Raji (cell line): ENCODE measurements around the gene BCAS1.

ENCODE experiments used
- POLR2A ChIP-seq: IDR thresholded peaks from 2 replicates; pipeline ENCODE4 v1.6.1; 2011; ENCODE audit warnings: low read depth, low read length, control low read depth; ENCODE audit not compliant: insufficient read depth

The BCAS1 gene, protein sequence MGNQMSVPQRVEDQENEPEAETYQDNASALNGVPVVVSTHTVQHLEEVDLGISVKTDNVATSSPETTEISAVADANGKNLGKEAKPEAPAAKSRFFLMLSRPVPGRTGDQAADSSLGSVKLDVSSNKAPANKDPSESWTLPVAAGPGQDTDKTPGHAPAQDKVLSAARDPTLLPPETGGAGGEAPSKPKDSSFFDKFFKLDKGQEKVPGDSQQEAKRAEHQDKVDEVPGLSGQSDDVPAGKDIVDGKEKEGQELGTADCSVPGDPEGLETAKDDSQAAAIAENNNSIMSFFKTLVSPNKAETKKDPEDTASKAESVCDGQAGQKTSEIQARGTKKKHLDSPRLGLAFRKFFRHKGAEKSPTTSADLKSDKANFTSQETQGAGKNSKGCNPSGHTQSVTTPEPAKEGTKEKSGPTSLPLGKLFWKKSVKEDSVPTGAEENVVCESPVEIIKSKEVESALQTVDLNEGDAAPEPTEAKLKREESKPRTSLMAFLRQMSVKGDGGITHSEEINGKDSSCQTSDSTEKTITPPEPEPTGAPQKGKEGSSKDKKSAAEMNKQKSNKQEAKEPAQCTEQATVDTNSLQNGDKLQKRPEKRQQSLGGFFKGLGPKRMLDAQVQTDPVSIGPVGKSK

GRCh38 chr20:54070187-54070987 lies at the start of gene BCAS1:
Gene BCAS1 (minus strand): TSS chr20:54070594. CDS start chr20:54058718, 11,876 bp downstream.
- TF ChIP-seq POLR2A, result no peak

DNA sequence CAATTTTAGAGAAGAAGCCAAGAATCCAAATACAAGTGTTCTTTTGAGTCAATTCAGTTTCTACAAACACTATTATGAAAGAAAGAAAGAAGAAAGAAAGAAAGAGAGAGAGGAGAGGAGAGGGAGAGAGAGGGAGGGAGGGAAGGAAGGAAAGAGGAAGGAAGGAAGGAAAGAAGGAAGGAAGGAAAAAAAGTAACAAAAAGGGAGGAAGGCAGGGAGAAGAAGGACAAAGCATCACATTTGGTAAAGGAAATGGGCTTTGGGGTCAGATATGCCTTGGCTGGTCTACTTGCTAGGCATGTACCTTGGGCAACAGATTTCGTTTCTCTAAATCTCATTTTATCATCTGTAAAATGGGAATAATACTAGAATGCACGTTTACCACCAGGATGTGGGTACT lies 49.4 kb upstream of the BCAS1 start:
- no peak for TF ChIP-seq POLR2A

- TF ChIP-seq POLR2A, result no peak
These were observed 48.0 kb upstream of the BCAS1 start for GRCh38 chr20:54118220-54119001.

GRCh38 chr20:54116550-54117235 lies 46.3 kb upstream of the BCAS1 start:
- no peak for TF ChIP-seq POLR2A

GRCh38 chr20:54115172-54115854 lies 44.9 kb upstream of the BCAS1 start:
- no peak for TF ChIP-seq POLR2A

DNA sequence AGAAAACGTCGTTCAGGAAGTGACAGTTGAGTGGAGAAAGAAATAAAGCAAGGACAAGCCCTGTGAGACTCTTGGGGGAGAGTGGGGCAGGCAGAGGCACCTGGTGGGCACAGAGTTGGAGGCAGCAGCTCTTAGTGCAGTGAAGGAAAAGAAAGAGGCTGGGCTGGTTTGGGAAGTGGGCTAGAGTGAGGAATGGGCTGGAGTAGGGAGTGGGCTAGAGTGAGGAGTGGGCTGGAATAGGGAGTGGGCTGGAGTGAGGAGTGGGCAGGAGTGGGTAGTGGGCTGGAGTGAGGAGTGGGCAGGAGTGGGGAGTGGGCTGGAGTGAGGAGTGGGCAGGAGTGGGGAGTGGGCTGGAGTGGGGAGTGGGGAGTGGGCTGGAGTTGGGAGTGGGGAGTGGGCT lies 43.7 kb upstream of the BCAS1 start:
- TF ChIP-seq POLR2A, result no peak

DNA sequence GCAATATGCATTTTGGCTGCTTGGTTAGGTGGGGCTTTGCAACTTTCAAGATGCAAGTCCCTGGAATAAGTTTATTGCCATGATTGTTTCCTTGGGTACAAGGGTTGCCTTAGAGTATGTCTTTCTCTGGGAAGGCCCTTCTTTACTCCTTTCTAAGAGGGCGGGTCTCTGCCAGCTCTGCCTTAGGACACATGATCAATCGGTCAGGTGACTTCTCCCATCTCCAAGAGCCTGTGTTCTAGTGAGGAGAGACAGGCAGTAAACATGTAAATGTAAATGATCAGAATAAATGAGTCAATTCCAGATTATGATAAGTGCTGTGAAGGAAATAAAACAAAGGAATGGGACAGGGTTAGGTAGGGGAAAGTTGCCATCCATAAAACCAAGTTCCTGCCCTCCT lies 43.2 kb upstream of the BCAS1 start:
- TF ChIP-seq POLR2A, result no peak

DNA sequence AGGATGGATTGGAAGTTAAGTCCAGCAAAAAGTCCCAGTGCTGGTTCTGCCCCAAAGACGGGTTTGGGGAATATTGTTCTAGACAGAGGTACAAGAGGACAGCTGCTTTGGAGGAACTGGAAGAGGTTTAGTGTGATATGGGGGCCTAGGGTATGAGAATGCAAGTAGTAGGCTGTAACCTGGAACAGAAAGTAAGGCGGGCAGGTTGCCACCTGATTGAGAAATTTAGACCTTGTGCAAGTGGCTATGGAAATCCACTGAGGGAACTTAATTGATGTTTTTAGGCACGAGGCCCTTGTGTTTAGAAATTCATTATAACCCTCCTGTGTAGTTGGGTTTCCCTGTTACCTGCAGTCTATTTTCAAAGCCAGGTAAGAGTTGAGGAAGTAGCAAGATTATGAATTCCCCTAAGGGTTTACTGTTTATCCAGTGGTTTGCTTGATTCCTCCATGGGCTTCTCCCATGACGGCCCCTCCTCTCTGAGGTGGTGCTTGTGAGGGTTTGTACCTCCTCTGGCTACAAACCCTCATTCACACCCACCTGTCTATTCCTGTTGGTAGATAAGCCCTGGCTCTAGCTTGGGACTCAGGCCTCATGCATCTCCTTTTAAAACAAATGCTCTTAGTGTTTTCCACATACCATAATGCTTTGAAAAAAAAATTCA lies 42.0 kb upstream of the BCAS1 start:
- no peak for TF ChIP-seq POLR2A

DNA sequence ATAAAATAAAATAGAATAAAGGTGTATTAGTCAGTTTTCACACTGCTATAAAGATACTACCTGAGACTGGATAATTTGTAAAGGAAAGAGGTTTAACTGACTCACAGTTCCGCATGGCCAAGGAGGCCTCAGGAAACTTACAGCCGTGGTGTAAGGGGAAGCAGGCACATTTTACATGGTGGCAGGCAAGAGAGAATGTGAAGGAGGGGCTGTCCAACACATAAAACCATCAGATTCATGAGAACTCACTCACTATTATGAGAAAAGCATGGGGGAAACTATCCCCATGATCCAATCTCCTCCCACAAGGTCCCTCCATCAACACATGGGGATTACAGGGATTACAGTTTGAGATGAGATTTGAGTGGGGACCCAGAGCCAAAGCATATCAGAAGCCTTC lies 41.1 kb upstream of the BCAS1 start:
- no peak for TF ChIP-seq POLR2A

GRCh38 chr20:54110457-54110856 lies 40.1 kb upstream of the BCAS1 start:
- no peak for TF ChIP-seq POLR2A

GRCh38 chr20:54110041-54110440 lies 39.6 kb upstream of the BCAS1 start:
- no peak for TF ChIP-seq POLR2A

DNA sequence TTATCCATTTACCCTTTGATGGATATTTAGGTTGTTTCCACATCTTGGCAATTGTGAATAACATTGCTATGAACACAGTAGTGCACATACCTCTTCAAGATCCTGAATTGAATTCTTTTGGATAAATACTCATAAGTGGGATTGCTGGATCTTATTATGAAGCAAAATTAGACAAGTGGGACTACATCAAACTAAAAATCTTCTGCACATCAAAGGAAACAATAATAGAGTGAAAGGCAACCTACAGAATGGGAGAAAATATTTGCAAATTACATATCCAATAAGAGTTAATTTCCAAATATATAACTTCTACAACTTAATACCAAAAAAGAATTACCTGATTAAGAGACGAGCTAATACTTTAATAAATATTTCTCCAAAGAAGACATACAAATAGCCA lies 38.4 kb upstream of the BCAS1 start:
- TF ChIP-seq POLR2A, result no peak

DNA sequence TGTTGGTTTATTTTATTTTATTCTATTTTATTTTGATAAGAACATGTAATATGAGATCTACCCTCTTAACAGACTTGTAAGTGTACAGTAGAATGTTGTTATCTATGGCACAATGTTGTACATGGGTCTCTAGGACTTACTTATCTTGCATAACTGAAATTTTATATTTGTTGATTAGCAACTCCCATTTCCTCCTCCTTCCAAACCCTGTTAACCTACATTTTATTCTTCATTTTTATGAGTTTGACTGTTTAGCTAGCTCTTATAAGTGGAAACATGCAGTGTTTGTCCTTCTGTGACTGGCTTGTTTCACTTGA lies 37.9 kb upstream of the BCAS1 start:
- no peak for TF ChIP-seq POLR2A
